Subcutaneous abdominal adipose tissue (tissue), 5 donors: ENCODE measurements around the gene WNT9B.
A peak's percentile ranks its signal among the peaks of the same experiment; 100 is the strongest.

Source experiments
- H3K27ac ChIP-seq: one replicate; pipeline ENCODE4 v1.7.0; 2013; ENCODE audit warnings: low read depth, mild to moderate bottlenecking, inconsistent platforms, low read length, moderate library complexity
- H3K27me3 ChIP-seq, 5 donors: one replicate each; pipeline ENCODE4 v1.7.0; 2013; ENCODE audit warnings: low read length in 5 of 5, inconsistent platforms in 1 of 5; ENCODE audit not compliant: control insufficient read depth in 5 of 5, insufficient read depth in 4 of 5
- H3K36me3 ChIP-seq, 5 donors: one replicate each; pipeline ENCODE4 v1.7.0; 2013; ENCODE audit warnings: low read length in 5 of 5; ENCODE audit not compliant: control insufficient read depth in 5 of 5, insufficient read depth in 5 of 5
- H3K4me1 ChIP-seq, 5 donors: one replicate each; pipeline ENCODE4 v1.7.0; 2013; ENCODE audit warnings: low read length in 5 of 5, mild to moderate bottlenecking in 3 of 5, moderate library complexity in 1 of 5; ENCODE audit not compliant: control insufficient read depth in 5 of 5, insufficient read depth in 5 of 5
- H3K4me3 ChIP-seq, 5 donors: one replicate each; pipeline ENCODE4 v1.7.0; 2013; ENCODE audit warnings: low read length in 5 of 5, low read depth in 1 of 5
- H3K9ac ChIP-seq, 5 donors: one replicate each; pipeline ENCODE4 v1.7.0; 2013; ENCODE audit warnings: low read length in 5 of 5, mild to moderate bottlenecking in 4 of 5, moderate library complexity in 3 of 5
- H3K9me3 ChIP-seq, 5 donors: one replicate each; pipeline ENCODE4 v1.7.0; 2013; ENCODE audit warnings: low read length in 5 of 5; ENCODE audit not compliant: control insufficient read depth in 5 of 5
- donor health status: healthy.
- donor health status: healthy.
- donor health status: healthy.
- donor health status: healthy.
- donor health status: healthy.

Gene WNT9B

GRCh38 chr17:46877466-46877865 is 26.1 kb downstream of the WNT9B start:
- Histone ChIP-seq H3K36me3 (no peaks in the 10 kb centered on the region), H3K27me3 (peaks cover 0 to 3% (median 0%) of the 10 kb centered on the region in 5 donors), H3K27ac (peak overlapping the region; percentile 46), H3K9me3 (no peaks in the 10 kb centered on the region), H3K4me3 (no peak overlapping the region), H3K4me1 (peaks cover 6 to 35% (median 28%) of the 10 kb centered on the region in 5 donors), H3K9ac (no peak overlapping the region)

- no peaks in the 10 kb centered on the region for H3K36me3 ChIP-seq
- H3K4me1 ChIP-seq, result peaks cover 6 to 35% (median 28%) of the 10 kb centered on the region in 5 donors
- H3K27ac ChIP-seq, result no peak overlapping the region
- no peak overlapping the region for H3K4me3 ChIP-seq
- H3K9ac ChIP-seq, result no peak overlapping the region
- H3K27me3 ChIP-seq, result peaks cover 0 to 3% (median 0%) of the 10 kb centered on the region in 5 donors
- H3K9me3 ChIP-seq, result no peaks in the 10 kb centered on the region
Measured at GRCh38 chr17:46878055-46878454, 26.7 kb downstream of the WNT9B start.

- no peak overlapping the region for H3K4me3 ChIP-seq
- peaks cover 0 to 5% (median 2%) of the 10 kb centered on the region in 5 donors for H3K27me3 ChIP-seq
- no peaks in the 10 kb centered on the region for H3K36me3 ChIP-seq
- peaks cover 6 to 35% (median 28%) of the 10 kb centered on the region in 5 donors for H3K4me1 ChIP-seq
- no peaks in the 10 kb centered on the region for H3K9me3 ChIP-seq
- H3K27ac ChIP-seq, result no peak overlapping the region
- no peak overlapping the region for H3K9ac ChIP-seq
Measured at GRCh38 chr17:46879101-46879500, 27.7 kb downstream of the WNT9B start.

- Histone ChIP-seq H3K4me1 (peaks cover 4 to 29% (median 26%) of the 10 kb centered on the region in 5 donors), H3K9ac (no peak overlapping the region), H3K27ac (no peak overlapping the region), H3K27me3 (peaks cover 3 to 11% (median 8%) of the 10 kb centered on the region in 5 donors), H3K36me3 (no peaks in the 10 kb centered on the region), H3K4me3 (no peak overlapping the region), H3K9me3 (no peaks in the 10 kb centered on the region)
Measured at GRCh38 chr17:46881015-46881414, 29.6 kb downstream of the WNT9B start.

GRCh38 chr17:46882666-46883065 is 31.3 kb downstream of the WNT9B start:
- peaks cover 4 to 15% (median 11%) of the 10 kb centered on the region in 5 donors for H3K4me1 ChIP-seq
- H3K27ac ChIP-seq, result no peak overlapping the region
- no peak overlapping the region for H3K9ac ChIP-seq
- peaks cover 3 to 14% (median 8%) of the 10 kb centered on the region in 5 donors for H3K27me3 ChIP-seq
- H3K9me3 ChIP-seq, result no peaks in the 10 kb centered on the region
- H3K36me3 ChIP-seq, result no peaks in the 10 kb centered on the region
- H3K4me3 ChIP-seq, result no peak overlapping the region

GRCh38 chr17:46883871-46884520 is 32.6 kb downstream of the WNT9B start:
- Histone ChIP-seq H3K9ac (no peak overlapping the region), H3K9me3 (no peaks in the 10 kb centered on the region), H3K4me1 (peaks cover 0 to 3% (median 0%) of the 10 kb centered on the region in 5 donors), H3K36me3 (no peaks in the 10 kb centered on the region), H3K4me3 (no peak overlapping the region), H3K27ac (no peak overlapping the region), H3K27me3 (peaks cover 3 to 17% (median 8%) of the 10 kb centered on the region in 5 donors)

GRCh38 chr17:46884552-46884951 is 33.2 kb downstream of the WNT9B start:
- no peak overlapping the region for H3K27ac ChIP-seq
- H3K9ac ChIP-seq, result no peak overlapping the region
- peaks cover 3 to 17% (median 8%) of the 10 kb centered on the region in 5 donors for H3K27me3 ChIP-seq
- H3K4me1 ChIP-seq, result no peaks in the 10 kb centered on the region
- no peaks in the 10 kb centered on the region for H3K36me3 ChIP-seq
- H3K9me3 ChIP-seq, result no peaks in the 10 kb centered on the region
- H3K4me3 ChIP-seq, result no peak overlapping the region

- peaks cover 0 to 9% (median 5%) of the 10 kb centered on the region in 5 donors for H3K4me1 ChIP-seq
- H3K27me3 ChIP-seq, result peaks cover 3 to 18% (median 11%) of the 10 kb centered on the region in 5 donors
- H3K4me3 ChIP-seq, result no peak overlapping the region
- H3K27ac ChIP-seq, result no peak overlapping the region
- H3K9me3 ChIP-seq, result no peaks in the 10 kb centered on the region
- no peaks in the 10 kb centered on the region for H3K36me3 ChIP-seq
- no peak overlapping the region for H3K9ac ChIP-seq
Measured at GRCh38 chr17:46885415-46886309, 34.3 kb downstream of the WNT9B start.

- no peak overlapping the region for H3K9ac ChIP-seq
- H3K27me3 ChIP-seq, result peaks cover 3 to 20% (median 16%) of the 10 kb centered on the region in 5 donors
- no peak overlapping the region for H3K27ac ChIP-seq
- no peaks in the 10 kb centered on the region for H3K9me3 ChIP-seq
- H3K4me3 ChIP-seq, result no peak overlapping the region
- H3K4me1 ChIP-seq, result peaks cover 0 to 15% (median 5%) of the 10 kb centered on the region in 5 donors
- H3K36me3 ChIP-seq, result no peaks in the 10 kb centered on the region
Measured at GRCh38 chr17:46886310-46886663, 34.9 kb downstream of the WNT9B start.

GRCh38 chr17:46887717-46888116 is 36.3 kb downstream of the WNT9B start:
- peaks cover 8 to 22% (median 17%) of the 10 kb centered on the region in 5 donors for H3K27me3 ChIP-seq

More at GRCh38 chr17:46887717-46888116, 36.3 kb downstream of the WNT9B start:
- Histone ChIP-seq H3K36me3 (no peaks in the 10 kb centered on the region), H3K9me3 (no peaks in the 10 kb centered on the region), H3K4me3 (no peak overlapping the region), H3K9ac (no peak overlapping the region), H3K27ac (no peak overlapping the region), H3K4me1 (peaks cover 0 to 16% (median 5%) of the 10 kb centered on the region in 5 donors)
